HL-60 (cell line): ENCODE measurements around the gene MCTS1.
"Not testable (repeated sequence)": the region's sequence is repeated elsewhere in the genome, so short reads cannot be mapped to it uniquely, and the experiment has no call there.

Experiments
- POLR2AphosphoS5 ChIP-seq: IDR thresholded peaks from 2 replicates; pipeline ENCODE4 v1.6.1; 2012; ENCODE audit warnings: low read depth
- SPI1 ChIP-seq: IDR thresholded peaks from 2 replicates; pipeline ENCODE4 v1.6.1; 2012; ENCODE audit warnings: low read depth, mild to moderate bottlenecking, borderline replicate concordance
- TF ChIP-seq, protein P1 (sequence below): IDR thresholded peaks from one replicate; pipeline ENCODE4 v1.5.1; 2011; ENCODE audit warnings: low read length, control low read depth, inconsistent platforms; ENCODE audit not compliant: insufficient read depth

DNA sequence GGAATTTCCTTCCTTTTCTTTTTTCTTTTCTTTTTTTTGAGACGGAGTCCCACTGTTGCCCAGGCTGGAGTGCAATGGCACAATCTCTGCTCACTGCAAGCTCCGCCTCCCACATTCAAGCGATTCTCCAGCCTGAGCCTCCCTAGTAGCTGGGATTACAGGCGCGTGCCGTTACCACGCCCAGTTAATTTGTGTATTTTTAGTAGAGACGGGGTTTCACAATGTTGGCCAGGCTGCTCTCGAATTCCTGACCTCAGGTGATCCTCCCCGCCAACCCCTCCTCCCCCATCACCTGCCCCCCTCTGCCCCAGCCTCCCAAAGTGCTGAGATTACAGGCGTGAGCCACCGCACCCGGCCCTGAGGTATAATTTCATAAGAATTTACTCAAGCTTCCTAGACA lies 30.1 kb upstream of the MCTS1 start:
- TF ChIP-seq, protein P1, sequence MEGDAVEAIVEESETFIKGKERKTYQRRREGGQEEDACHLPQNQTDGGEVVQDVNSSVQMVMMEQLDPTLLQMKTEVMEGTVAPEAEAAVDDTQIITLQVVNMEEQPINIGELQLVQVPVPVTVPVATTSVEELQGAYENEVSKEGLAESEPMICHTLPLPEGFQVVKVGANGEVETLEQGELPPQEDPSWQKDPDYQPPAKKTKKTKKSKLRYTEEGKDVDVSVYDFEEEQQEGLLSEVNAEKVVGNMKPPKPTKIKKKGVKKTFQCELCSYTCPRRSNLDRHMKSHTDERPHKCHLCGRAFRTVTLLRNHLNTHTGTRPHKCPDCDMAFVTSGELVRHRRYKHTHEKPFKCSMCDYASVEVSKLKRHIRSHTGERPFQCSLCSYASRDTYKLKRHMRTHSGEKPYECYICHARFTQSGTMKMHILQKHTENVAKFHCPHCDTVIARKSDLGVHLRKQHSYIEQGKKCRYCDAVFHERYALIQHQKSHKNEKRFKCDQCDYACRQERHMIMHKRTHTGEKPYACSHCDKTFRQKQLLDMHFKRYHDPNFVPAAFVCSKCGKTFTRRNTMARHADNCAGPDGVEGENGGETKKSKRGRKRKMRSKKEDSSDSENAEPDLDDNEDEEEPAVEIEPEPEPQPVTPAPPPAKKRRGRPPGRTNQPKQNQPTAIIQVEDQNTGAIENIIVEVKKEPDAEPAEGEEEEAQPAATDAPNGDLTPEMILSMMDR, result not testable (repeated sequence)
- TF ChIP-seq SPI1, POLR2AphosphoS5: not testable (repeated sequence)
